NB4 (cell line): ENCODE results near the gene PDIA2.

Experiments used
- POLR2A ChIP-seq: IDR thresholded peaks from 2 replicates; pipeline ENCODE4 v1.6.1; 2011; ENCODE audit warnings: mild to moderate bottlenecking; ENCODE audit not compliant: insufficient read length; ENCODE audit errors: extremely low read depth
- TF ChIP-seq, protein P1 (sequence below): IDR thresholded peaks from one replicate; pipeline ENCODE4 v1.5.1; 2012; ENCODE audit warnings: low read depth, low read length

GRCh38 chr16:330741-331140 lies 47.8 kb downstream of the PDIA2 start:
- no peak for TF ChIP-seq POLR2A
- TF ChIP-seq, protein P1, sequence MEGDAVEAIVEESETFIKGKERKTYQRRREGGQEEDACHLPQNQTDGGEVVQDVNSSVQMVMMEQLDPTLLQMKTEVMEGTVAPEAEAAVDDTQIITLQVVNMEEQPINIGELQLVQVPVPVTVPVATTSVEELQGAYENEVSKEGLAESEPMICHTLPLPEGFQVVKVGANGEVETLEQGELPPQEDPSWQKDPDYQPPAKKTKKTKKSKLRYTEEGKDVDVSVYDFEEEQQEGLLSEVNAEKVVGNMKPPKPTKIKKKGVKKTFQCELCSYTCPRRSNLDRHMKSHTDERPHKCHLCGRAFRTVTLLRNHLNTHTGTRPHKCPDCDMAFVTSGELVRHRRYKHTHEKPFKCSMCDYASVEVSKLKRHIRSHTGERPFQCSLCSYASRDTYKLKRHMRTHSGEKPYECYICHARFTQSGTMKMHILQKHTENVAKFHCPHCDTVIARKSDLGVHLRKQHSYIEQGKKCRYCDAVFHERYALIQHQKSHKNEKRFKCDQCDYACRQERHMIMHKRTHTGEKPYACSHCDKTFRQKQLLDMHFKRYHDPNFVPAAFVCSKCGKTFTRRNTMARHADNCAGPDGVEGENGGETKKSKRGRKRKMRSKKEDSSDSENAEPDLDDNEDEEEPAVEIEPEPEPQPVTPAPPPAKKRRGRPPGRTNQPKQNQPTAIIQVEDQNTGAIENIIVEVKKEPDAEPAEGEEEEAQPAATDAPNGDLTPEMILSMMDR, result no peak
